ENCODE data around the gene RASAL2. TPM values are rescaled to one million over a fixed set of nuclear protein-coding genes. Genes with fewer than 3 reads are reported as not detected.
A peak's percentile ranks its signal among the peaks of the same experiment; 100 is the strongest.

Gene RASAL2
- polyA plus RNA-seq (ENCODE audit: insufficient read length in 4 of 4), result 10 to 100 TPM; 16.1 to 24.7 (median 20.2) TPM

DNA sequence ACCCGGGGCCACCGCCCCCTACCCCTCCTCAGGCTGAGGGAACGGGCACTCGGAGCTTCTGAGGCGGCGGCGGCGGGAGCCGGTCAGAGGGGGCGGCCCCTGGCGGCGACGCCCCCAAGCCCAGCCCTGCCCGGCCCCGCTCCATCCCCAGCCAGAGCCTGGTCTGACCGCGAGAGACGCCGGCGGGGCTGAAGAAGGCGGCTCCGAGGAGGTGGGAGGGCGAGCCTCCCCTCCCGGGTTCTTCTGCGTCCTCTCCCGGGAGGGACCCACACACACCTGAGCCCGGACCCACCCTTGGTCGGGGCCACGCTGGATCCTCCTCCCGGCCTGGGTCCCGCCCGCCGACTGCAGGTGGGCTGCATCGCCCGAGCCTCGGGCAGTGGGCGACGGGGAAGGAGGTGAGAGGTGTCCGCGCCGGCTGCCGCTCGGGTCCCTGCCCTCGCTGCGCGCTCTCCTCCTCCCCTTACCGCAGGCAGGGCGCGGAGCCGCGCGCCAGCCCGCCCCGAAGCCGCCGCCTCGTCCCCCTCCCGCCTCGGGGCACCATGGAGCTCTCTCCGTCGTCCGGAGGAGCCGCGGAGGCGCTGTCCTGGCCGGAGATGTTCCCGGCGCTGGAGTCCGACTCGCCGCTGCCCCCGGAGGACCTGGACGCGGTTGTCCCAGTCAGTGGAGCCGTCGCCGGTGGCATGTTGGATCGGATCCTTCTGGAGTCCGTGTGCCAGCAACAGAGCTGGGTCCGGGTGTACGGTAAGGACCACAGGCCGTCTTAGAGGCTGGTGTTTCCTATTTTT is at the start of gene RASAL2:
RASAL2 (plus strand) TSS at position 154 of the 788 bp plus-strand sequence; CDS start at position 543, 389 bp downstream.
- DNase-seq (ENCODE audit: low read depth in 4 of 4, low spot score in 2 of 4), result peak; percentile 45 to 59 (median 50)

DNA sequence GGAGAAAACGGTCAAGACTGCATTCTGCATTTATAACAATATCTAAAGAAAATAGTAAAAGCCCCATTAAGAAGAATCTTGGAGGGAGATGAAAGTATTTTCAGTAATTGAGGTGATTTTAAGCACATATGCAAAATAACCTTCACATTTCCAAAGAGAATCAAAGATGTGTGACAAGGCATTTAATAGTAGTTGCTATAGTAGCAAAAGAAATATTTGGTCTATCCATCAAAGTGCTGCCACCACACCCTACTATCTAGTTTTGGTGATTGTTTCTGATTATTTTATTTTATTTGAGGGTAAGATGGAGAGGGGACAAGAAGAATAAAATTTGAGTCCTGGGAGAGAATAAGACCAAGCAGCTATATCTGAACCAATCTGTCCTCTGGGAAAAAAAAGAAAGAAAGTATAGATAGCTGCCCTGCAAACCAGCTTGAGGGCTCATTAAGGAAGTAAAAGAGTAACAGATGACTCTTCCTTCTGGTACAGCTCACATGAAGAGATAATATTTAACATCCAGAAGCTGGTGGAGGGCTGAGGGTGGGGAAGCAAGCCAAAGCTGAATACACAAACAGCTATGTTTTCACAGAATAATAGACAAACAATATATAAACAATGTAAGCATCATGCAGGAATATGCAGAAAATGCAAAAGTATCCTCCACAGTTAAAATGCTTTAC is 47.2 kb upstream of the RASAL2 start:
- DNase-seq (ENCODE audit: low read depth in 4 of 4, low spot score in 2 of 4), result no peak

DNA sequence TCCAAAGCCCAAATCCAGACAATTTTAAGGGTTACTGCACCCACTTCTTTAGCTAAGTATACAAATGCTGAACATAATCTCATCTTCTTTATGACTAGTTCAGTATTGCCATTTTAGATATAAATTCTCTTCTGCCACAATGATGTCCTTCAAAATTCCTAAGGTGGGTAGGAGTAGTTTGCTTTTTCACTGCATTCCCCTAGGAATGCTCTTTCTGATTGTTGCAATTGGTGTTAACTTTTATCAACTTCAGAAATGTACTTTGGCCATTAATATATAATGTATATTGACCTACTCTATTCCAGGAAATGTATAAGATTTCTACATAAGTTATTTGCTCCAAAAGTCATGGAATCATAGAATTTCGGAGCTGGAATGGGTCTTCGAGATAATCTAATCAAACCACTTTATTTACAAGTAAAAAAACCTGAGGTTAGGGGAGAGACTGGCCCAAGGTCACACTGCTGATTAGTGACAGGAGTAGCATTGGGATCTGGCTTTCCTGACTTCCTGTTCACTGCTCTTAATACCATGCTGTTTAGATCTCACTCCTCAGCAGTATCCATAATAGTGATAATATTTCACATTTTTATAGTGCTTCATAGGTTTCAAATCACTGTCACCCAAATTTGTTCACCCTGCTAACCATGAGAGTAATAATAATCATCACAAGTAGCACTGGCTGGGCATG is 46.4 kb upstream of the RASAL2 start:
- DNase-seq (ENCODE audit: low read depth in 4 of 4, low spot score in 2 of 4), result no peak

DNA sequence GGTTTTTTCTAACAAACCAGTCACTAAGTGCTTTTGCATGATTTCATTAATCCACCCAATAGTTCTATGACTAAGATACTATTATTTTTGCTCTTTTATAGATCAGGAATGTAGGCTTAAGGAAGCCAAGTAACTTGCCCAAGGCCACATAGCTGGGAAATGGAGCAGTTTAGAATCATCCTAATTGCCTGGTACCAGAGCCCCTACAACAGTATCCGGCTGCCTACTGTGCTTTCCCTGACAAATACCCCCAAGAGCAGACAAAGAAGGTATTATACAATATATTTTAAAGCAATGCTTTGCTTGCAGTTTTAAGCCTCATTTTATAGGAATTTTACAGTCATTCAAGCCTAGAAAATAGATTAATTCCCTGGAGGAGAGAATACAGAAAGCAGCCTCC is 45.5 kb upstream of the RASAL2 start:
- DNase-seq (ENCODE audit: low read depth in 4 of 4, low spot score in 2 of 4), result no peak

DNA sequence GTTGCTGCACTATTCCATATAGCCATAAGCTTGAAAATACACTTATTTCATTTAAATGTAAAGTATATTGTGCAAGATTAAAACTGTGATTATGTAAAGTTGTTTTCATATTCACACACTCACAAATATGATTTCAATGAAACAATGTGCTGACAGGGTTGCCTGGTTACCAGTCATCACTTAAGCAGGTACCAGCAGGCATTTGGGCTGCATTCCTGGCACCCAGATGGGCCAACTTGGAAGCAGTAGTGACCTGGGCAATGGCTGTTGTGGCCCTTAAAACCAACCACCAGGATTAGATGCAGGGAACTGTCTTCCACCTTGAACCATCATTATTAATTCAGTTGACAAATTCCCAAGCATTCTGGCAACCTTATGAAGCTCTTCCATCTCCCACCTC is 45.0 kb upstream of the RASAL2 start:
- no peak for DNase-seq (ENCODE audit: low read depth in 4 of 4, low spot score in 2 of 4)

DNA sequence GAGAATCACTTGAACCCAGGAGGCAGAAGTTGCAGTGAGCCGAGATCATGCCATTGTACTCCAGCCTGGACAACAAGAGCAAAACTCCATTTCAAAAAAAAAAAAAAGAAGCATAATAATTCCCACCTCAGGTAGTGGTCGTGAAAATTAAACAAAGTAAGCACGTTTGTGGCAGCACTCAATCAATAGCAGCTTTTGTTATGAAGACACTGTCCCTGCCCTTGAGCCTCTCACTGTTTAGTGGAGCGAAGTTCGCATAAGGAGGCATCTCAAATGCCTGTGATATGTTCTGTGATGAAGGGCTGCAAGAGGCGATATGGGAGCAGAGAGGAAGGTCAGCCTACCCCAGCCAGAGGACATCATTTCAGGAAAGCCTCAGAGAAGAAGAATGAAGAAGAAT is 43.8 kb upstream of the RASAL2 start:
- no peak for DNase-seq (ENCODE audit: low read depth in 4 of 4, low spot score in 2 of 4)

DNA sequence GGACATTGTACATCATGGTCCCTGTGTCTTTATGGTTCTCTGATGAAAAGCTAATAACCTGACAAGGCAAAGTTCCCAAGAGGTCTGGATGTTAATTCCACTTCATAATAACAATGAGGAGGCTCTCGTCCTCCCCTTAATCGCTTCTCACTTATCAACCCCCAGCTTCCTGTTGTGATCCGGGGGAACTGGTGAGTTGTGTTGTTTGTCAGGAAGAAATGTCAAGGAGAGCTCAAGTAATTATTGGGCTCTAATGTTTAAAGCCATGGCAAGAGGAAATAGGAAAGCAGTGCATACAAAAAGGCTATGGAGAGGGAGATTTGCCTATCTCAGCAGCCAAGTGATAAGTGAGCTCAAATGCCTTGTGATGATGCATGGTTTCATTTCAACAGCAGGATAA is 42.8 kb upstream of the RASAL2 start:
- no peak for DNase-seq (ENCODE audit: low read depth in 4 of 4, low spot score in 2 of 4)

DNA sequence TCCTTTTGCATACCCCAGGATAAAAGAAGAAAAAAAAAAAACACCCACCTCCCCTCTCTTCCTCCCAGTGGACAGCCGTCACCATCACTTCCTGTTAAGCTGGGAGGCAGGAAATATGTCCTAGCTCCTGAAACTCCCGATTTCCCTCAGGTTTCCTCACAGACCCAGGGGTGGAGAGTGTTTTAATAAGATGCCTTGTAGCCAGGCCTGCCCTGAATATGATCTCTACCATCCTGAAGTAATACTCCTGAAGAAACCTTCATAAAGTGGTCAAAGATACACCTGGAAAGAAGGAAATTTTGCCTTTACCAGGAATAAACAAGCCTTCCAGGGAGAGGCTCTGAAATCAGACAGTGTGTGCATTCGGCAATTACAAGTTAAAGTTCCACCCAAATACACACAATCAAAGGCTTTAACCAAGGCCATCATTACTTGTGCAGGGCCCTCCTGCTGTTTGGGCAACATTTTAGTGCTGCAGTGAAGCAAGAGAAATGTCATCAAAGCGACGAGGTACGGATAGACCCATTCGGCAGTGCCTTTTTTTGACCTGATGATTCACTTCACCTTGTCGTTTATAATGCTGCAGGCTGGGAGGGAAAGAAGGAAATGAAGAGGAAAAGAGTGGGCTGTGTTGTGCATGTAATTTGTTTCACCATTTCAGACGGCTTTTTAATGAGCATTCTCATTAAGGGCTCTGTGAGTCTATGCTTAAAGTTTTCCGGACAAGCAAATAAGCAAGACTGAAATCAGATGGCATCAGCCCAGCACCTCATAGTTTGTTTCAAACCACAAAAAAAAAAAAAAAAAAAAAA is 41.0 kb upstream of the RASAL2 start:
- no peak for DNase-seq (ENCODE audit: low read depth in 4 of 4, low spot score in 2 of 4)

DNA sequence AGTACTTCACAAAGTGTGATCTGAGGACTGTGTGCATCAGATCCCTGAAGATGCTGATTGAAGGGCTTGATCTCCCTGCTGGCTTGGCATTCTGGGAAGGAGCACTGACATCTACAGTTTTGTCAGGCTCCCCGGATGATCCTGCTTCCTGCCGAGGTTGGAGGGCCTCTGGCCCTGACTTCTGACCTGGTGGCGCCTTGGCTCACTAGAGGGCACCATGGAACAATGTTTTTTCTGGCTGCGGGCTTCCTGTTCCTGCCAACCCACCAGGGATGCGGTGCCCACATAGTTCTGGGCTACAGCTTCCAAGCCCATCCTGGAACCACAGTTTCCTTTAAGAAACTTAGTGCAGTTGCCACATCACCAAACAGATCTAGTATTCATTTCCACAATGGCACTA is 38.8 kb upstream of the RASAL2 start:
- no peak for DNase-seq (ENCODE audit: low read depth in 4 of 4, low spot score in 2 of 4)

DNA sequence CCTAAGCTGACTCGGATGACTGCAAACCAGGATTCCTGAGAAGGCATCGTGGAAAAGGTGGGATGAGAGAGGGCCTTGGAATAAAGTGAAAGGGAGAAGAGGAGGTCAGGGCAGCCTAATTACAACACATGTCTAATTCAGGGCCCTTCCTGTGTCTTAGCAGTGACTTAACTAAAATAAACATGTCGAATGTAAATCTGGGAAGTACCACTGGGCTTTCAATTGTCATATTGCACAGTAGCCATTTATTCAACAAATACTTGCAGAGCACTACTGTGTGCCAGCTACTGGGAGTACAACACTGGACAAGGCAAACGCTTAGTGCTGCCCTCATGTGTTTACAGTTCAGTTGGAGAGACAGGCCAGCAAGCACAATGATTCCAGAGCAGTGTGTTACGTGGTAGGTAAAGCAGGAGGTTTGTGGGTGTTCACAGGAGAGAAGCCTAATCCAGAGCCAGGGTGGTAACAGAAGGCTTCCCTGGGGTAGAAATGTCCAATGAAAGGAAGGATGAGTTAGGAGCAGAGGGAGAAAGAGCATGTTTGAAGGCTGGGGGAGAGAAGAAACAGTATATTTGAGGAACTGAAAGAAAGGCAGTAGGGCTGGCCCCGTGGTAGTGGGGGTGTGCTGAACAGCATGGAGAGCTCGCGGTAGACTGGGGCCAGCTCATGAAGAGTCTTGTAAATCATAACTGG is 38.0 kb upstream of the RASAL2 start:
- no peak for DNase-seq (ENCODE audit: low read depth in 4 of 4, low spot score in 2 of 4)

DNA sequence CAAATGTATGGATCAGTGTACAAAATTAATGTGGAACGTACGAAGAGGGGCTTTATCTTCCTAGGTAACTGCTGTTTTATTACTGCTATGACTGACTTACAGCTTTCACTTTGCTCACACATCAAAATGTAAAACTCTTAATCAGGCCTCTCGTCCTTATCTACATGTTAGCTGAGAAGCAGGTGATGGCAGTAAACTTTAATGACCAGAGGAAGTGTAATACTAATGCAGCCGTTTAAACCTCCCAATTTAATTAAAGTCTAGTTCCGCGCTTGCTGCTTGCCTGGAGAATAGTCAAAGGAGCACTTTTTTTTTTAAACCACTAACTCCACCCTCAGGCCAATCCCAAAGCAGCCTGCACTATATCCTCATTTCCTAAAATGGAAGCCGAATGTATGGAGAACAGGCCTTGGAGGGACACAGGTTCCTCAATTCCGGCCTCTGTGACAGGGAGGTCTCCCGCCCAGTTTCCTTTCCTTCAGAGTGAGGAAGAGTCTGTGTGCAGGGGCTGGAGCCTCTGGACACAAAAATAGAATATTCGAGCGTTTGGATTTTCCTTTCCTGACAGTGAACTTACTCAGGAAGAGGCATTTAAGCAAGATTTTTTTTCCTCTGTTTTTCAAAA is 36.7 kb upstream of the RASAL2 start:
- DNase-seq (ENCODE audit: low read depth in 4 of 4, low spot score in 2 of 4), result no peak

DNA sequence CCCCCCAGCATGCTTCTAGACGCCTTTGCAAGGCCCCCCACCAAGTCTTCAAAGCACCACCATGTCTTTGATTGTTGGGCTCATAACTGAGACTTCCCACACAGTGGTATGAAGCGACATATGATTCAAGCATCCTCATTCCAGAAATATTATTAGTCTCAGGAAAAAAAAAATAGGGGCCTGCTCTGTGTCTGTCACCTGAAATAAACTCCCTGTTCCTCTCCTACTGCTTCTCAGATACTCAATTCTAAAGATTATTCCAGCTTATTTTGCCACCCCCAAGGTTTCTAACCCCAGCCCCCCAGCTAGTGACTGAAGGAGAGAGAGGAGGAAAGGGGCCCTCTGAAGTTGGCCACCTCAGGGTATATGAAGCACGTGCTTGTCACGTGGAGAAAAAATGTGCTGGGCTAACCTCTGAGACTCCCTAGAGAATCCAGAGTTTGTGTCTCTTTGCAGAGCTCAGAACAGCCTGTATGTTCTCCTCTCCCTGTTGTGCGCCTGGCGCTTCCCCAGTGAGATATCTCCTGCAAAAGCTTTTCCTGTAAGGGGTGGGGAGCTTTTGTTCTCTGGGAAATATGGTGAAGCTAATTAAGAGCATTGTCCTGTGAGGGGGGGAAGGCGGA is 35.9 kb upstream of the RASAL2 start:
- DNase-seq (ENCODE audit: low read depth in 4 of 4, low spot score in 2 of 4), result no peak

DNA sequence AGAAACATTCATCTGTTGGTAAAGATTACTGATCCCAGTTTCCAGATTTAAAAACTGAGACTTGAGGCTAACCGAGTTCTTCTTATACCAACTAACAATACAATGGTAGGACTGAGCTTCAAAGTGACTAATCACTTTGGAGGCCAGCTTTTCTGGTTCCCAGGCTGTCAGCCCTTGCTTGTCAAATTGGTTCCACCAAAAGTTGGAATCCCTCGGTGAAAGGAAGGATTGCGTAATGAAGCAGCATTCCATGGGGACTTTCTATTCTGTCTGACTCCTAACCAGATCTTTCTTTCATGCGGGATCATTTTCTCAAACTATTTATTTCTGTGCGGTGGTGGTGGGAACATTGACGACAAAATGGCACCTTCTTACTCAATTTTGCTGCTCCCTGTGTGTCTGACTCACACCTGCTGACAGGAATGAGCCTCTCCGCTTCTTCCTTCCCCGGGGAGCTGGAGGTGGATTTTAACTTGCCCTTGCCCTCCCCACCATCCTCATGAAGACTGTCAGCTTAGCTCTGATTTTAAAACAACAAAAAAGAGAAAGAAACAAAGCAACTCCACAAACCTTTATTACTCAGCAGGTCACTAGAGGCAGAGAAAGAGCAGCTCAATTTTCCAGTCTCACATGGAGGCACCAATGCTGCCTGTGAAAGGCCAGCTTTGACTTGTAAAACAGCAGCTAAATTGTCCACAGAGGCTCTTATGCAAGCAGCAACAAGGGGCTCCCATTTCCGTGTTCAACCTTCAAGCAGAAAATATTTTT is 32.9 kb upstream of the RASAL2 start:
- DNase-seq (ENCODE audit: low read depth in 4 of 4, low spot score in 2 of 4), result no peak

DNA sequence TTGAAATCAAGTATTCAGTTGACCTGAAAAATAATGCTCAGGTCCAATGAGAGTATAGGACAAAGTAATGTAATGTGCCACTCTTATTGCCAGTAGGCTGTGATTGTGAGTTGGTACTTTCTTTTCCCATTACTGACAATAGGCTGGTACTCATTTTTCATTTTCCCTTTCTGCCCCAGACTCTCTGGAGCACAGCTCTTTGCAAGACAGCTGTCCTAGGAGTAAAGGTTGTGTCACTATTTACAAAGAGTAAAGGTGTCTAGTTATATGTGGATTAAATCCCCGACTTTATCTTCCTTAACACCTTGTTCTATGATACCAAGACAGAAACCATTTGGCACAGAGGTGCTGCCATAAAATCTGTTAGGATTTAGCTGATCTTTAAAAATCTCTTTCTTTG is 32.3 kb upstream of the RASAL2 start:
- DNase-seq (ENCODE audit: low read depth in 4 of 4, low spot score in 2 of 4), result no peak

DNA sequence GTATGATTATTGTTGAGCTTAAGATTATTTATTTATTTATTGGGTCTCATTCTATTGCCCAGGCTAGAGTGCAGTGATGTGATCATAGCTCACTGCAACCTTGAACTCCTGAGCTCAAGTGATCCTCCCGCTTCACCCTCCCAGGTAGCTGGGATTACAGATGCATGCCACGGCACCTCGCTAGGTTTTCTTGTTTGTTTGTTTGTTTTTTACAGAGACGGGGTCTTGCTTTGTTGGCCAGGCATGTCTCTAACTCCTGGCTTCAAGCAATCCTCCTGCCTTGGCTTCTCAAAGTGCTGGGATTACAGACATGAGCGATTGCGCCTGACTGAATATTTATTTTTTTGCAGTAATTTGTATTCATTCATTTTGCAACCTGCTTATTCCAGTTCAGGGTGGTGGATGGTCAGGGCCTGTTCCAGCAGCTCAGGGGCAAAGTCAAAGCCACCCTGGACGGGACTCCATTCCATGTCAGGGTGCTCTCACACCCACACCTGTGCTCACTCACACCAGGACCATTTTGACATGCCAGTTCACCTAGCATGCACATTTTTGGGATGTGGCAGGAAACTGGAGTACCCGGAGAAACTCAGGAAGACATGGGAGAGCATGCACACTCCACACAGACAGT is 29.6 kb upstream of the RASAL2 start:
- DNase-seq (ENCODE audit: low read depth in 4 of 4, low spot score in 2 of 4), result no peak

DNA sequence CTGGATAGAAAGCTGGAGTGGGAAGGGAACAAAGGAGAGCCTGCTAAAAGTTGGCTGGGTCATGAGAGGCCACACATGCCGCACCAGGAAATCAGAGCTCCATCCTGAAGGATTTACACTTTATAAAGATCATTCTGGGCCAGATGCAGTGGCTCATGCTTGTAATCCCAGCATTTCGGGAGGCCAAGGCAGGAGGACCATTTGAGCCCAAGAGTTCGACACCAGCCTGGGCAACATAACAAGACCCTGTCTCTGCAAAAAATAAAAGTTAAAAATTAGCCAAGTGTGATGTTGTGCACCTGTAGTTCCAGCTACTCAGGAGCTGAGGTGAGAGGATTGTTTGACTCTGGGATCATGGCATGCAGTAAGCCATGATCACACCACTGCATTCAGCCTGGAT is 28.7 kb upstream of the RASAL2 start:
- DNase-seq (ENCODE audit: low read depth in 4 of 4, low spot score in 2 of 4), result no peak

DNA sequence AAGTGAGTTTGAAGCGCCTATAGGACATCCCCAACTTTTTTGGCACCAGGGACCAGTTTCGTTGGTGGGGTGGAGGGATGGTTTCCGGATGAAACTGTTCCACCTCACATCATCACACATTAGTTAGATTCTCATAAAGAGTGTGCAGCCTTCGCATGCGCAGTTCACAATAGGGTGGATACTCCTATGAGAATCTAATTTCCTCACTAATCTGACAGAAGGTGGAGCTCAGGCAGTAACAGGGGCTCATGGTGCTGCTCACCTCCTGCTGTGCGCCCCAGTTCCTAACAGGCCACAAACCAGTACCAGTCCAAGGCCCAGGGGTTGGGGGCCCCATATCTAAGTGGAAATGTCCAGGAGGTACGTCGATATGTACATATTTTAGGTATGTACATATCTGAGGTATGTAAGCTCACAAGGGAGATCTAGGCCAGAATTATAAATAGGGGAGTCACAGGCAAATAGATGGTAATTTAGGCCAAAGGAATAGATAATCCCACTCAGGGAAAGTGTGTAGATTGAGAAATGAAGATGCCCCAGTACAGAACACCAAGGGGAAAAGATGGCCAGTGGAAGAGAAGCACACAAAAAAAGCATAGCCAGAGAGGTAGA is 27.5 kb upstream of the RASAL2 start:
- DNase-seq (ENCODE audit: low read depth in 4 of 4, low spot score in 2 of 4), result no peak

Data from left renal cortex interstitium (tissue), 4 donors.